ENCODE data around the gene EFCAB11.

DNA sequence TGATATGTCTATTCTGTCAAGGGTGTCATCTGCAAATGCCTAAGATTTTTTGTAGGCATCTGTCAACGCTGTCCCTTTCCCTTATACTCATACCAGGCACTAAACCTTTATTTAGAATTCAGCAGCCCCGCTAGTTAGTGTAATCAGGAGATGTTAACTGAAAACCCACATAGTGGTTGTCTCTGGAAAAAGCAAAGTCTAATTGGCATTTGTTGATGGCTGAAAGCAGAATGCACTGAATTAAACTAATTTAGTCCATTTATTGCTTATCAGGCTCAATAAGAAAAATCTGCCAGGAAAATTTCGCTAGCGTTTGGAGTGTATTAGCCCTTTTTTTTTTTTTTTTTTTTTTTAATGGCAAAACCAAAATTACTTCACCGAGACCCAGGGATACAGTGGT lies 35.7 kb upstream of the EFCAB11 start:
- TF ChIP-seq, protein P1, sequence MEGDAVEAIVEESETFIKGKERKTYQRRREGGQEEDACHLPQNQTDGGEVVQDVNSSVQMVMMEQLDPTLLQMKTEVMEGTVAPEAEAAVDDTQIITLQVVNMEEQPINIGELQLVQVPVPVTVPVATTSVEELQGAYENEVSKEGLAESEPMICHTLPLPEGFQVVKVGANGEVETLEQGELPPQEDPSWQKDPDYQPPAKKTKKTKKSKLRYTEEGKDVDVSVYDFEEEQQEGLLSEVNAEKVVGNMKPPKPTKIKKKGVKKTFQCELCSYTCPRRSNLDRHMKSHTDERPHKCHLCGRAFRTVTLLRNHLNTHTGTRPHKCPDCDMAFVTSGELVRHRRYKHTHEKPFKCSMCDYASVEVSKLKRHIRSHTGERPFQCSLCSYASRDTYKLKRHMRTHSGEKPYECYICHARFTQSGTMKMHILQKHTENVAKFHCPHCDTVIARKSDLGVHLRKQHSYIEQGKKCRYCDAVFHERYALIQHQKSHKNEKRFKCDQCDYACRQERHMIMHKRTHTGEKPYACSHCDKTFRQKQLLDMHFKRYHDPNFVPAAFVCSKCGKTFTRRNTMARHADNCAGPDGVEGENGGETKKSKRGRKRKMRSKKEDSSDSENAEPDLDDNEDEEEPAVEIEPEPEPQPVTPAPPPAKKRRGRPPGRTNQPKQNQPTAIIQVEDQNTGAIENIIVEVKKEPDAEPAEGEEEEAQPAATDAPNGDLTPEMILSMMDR (IDR thresholded peaks at IDR 0.05) = no peak
- TF ChIP-seq POLR2A (IDR thresholded peaks at IDR 0.05) (no peak), EP300 (IDR thresholded peaks at IDR 0.05) (no peak)

Data from ovary (tissue), 3 donors.